HG03159 (cell line): Measurements from ENCODE around the gene SLC12A7.

Experiments used
- ATAC-seq: cut with Tn5 transposase; IDR thresholded peaks from one replicate; pipeline ENCODE4 v1.9.1; 2021; ENCODE audit warnings: mild to moderate bottlenecking, moderate library complexity; ENCODE audit not compliant: unreplicated experiment

Gene SLC12A7

GRCh38 chr5:1038417-1039209 is 73.2 kb downstream of the SLC12A7 start:
- ATAC-seq = no peak

GRCh38 chr5:1037671-1038416 is 74.0 kb downstream of the SLC12A7 start:
- no peak for ATAC-seq

- no peak for ATAC-seq
Measured at GRCh38 chr5:1037123-1037670, 74.7 kb downstream of the SLC12A7 start.

- no peak for ATAC-seq
Measured at GRCh38 chr5:1036504-1037122, 75.2 kb downstream of the SLC12A7 start.

GRCh38 chr5:1035421-1036405 is 76.2 kb downstream of the SLC12A7 start:
- ATAC-seq = no peak

- no peak for ATAC-seq
Measured at GRCh38 chr5:1034986-1035385, 76.9 kb downstream of the SLC12A7 start.

- no peak for ATAC-seq
Measured at GRCh38 chr5:1034421-1034905, 77.4 kb downstream of the SLC12A7 start.

- ATAC-seq = no peak
Measured at GRCh38 chr5:1033606-1034420, 78.0 kb downstream of the SLC12A7 start.

- no peak for ATAC-seq
Measured at GRCh38 chr5:1033178-1033577, 78.7 kb downstream of the SLC12A7 start.

GRCh38 chr5:1032551-1033027 is 79.3 kb downstream of the SLC12A7 start:
- ATAC-seq = no peak

GRCh38 chr5:1032011-1032410 is 79.9 kb downstream of the SLC12A7 start:
- no peak for ATAC-seq

- ATAC-seq = no peak
Measured at GRCh38 chr5:1031306-1031959, 80.4 kb downstream of the SLC12A7 start.

- no peak for ATAC-seq
Measured at GRCh38 chr5:1030801-1031271, 81.0 kb downstream of the SLC12A7 start.

- ATAC-seq = no peak
Measured at GRCh38 chr5:1029945-1030625, 81.8 kb downstream of the SLC12A7 start.

- ATAC-seq = no peak
Measured at GRCh38 chr5:1029282-1029944, 82.5 kb downstream of the SLC12A7 start.

- ATAC-seq = no peak
Measured at GRCh38 chr5:1028481-1029281, 83.2 kb downstream of the SLC12A7 start.
